HepG2 (cell line): ENCODE measurements around the gene TICAM2. TPM values are rescaled to one million over a fixed set of nuclear protein-coding genes. Genes with fewer than 3 reads are reported as not detected.

Experiments
- ATAC-seq: fragments of 200-7000 bp; cut with Tn5 transposase; 3 replicates; pipeline ENCODE4 v1.9.1; 2020; ENCODE audit warnings: mild to moderate bottlenecking, moderate library complexity
- BruUV-seq: library from RNA; stranded (reverse); fragments of 400-500 nt; replicated peaks from 2 replicates; lab custom pipeline; 2021; lab: Mats Ljungman, UMichigan
- CTCF ChIA-PET: fragments of 300-600 bp; formaldehyde crosslinking; extraction: SDS; loops from one replicate; lab custom pipeline; 2021; ENCODE audit warnings: low total read pairs, inconsistent platforms, low intra/inter-chr PET ratio; lab: Yijun Ruan, JAX
- POLR2A ChIA-PET: fragments of 350-600 bp; sonication (Branson Sonifier 250); formaldehyde crosslinking; loops from one replicate; lab custom pipeline; 2020; ENCODE audit warnings: antibody characterized with exemption, inconsistent platforms; lab: Yijun Ruan, JAX
- DNase-seq: peaks from one replicate; pipeline ENCODE4 v3.0.0-alpha.2; 2015; ENCODE audit warnings: low spot score
- FAIRE-seq: peaks from 3 replicates; lab custom pipeline; 2011; peaks lifted over from hg19 to GRCh38; lab: Jason Lieb, UNC
- H2AFZ ChIP-seq: one replicate; pipeline ENCODE4 v1.6.1; 2011; ENCODE audit warnings: low read length, inconsistent platforms
- H3K27ac ChIP-seq: fragments of 300-600 bp; 3 replicates; pipeline ENCODE4 v1.8.0; 2011; ENCODE audit warnings: mixed run types, mild to moderate bottlenecking, mixed read lengths, low read length, inconsistent platforms; ENCODE audit not compliant: insufficient read depth; ENCODE audit errors: extremely low read length
- H3K27me3 ChIP-seq, 2 experiments: fragments of 200-600 bp in 1 of 2; 2 replicates in 1 of 2; 3 replicates in 1 of 2; pipeline versions ENCODE4 v1.6.0 to v1.8.0; 2011; ENCODE audit warnings: low read length in 2 of 2, mild to moderate bottlenecking in 2 of 2, moderate library complexity in 2 of 2, inconsistent platforms in 1 of 2; ENCODE audit not compliant: insufficient read depth in 2 of 2, control insufficient read depth in 1 of 2
- H3K36me3 ChIP-seq, 2 experiments: fragments of 200-600 bp in 1 of 2; replicated peaks in 1 of 2; 2 replicates in 1 of 2; 3 replicates in 1 of 2; pipeline versions ENCODE4 v1.5.1 to v1.8.0; 2011; ENCODE audit warnings: low read length in 2 of 2, inconsistent platforms in 1 of 2; ENCODE audit not compliant: insufficient read depth in 2 of 2, control insufficient read depth in 1 of 2
- H3K4me1 ChIP-seq: 2 replicates; pipeline ENCODE4 v1.5.1; 2012; ENCODE audit warnings: low read length, inconsistent platforms; ENCODE audit not compliant: insufficient read depth
- H3K4me2 ChIP-seq: 2 replicates; pipeline ENCODE4 v1.6.0; 2011; ENCODE audit warnings: low read depth, low read length, inconsistent platforms
- H3K4me3 ChIP-seq, 3 experiments: fragments of 200-600 bp in 1 of 3; sonication (generic), shearing (Covaris generic) in 1 of 3; replicated peaks in 1 of 3; 2 replicates each; pipeline ENCODE4 v1.5.1; 2011 to 2016; ENCODE audit warnings: low read length in 3 of 3, inconsistent platforms in 2 of 3, low read depth in 2 of 3, mild to moderate bottlenecking in 2 of 3, control low read depth in 1 of 3, mixed read lengths in 1 of 3; ENCODE audit not compliant: insufficient read depth in 1 of 3
- H3K79me2 ChIP-seq: one replicate; pipeline ENCODE4 v1.6.1; 2011; ENCODE audit warnings: low read length, inconsistent platforms; ENCODE audit not compliant: insufficient read depth
- H3K9ac ChIP-seq: 2 replicates; pipeline ENCODE4 v1.6.0; 2011; ENCODE audit warnings: mild to moderate bottlenecking, low read depth, low read length, inconsistent platforms; ENCODE audit not compliant: insufficient read depth
- H3K9me3 ChIP-seq: 2 replicates; pipeline ENCODE4 v1.5.1; 2012; ENCODE audit warnings: mild to moderate bottlenecking, low read length
- H4K20me1 ChIP-seq: 2 replicates; pipeline ENCODE4 v1.6.0; 2011; ENCODE audit warnings: inconsistent platforms, mild to moderate bottlenecking, low read length, moderate library complexity; ENCODE audit not compliant: insufficient read depth
- FOXP1 ChIP-seq, 2 experiments: fragments of 450-650 bp in 1 of 2; IDR thresholded peaks; 2 replicates each; pipeline ENCODE4 v1.6.1; 2017 to 2018; ENCODE audit warnings: antibody characterized with exemption in 1 of 2
- KLF16 ChIP-seq, 2 experiments: sonication (generic) in 1 of 2; formaldehyde crosslinking in 1 of 2; IDR thresholded peaks; 2 replicates each; pipeline versions ENCODE4 v1.6.1 to v1.8.0; 2016 to 2023; ENCODE audit warnings: missing genetic modification reagents in 2 of 2, missing compliant biosample characterization in 1 of 2
- MLLT10 ChIP-seq: sonication (generic); formaldehyde crosslinking; IDR thresholded peaks from 2 replicates; pipeline ENCODE4 v1.4.0; 2020; ENCODE audit warnings: missing genetic modification reagents
- PHF21A ChIP-seq: sonication (generic); formaldehyde crosslinking; IDR thresholded peaks from 2 replicates; pipeline ENCODE4 v1.5.0; 2020; ENCODE audit warnings: mild to moderate bottlenecking, missing genetic modification reagents
- SAP130 ChIP-seq: IDR thresholded peaks from 2 replicates; pipeline ENCODE4 v1.6.1; 2016; ENCODE audit warnings: low read depth
- ZFP36L2 ChIP-seq: sonication (generic); formaldehyde crosslinking; IDR thresholded peaks from 2 replicates; pipeline ENCODE4 v1.4.0; 2020; ENCODE audit warnings: missing genetic modification reagents
- WGBS: methylation state at CpG from one replicate; pipeline ENCODE4 v1.1.6; 2017; ENCODE audit warnings: low lambda C conversion rate; 5-methylcytosine and 5-hydroxymethylcytosine counted together
- in situ Hi-C: cut with HindIII; loops from 2 replicates; pipeline ENCODE4 v1.10.0; 2017; ENCODE audit warnings: low pct_unique_long_range_greater_than_20kb; ENCODE audit not compliant: extremely low pct_ligation_motif_present
- intact Hi-C: fragments of 100-400 bp; cut with micrococcal nuclease; formaldehyde crosslinking; loops from one replicate; pipeline ENCODE4 v1.10.0; 2022; ENCODE audit not compliant: unreplicated experiment
- polyA plus RNA-seq, 8 experiments: library from polyadenylated mRNA; depleted of rRNA in 3 of 8; stranded (reverse) in 7 of 8; unstranded in 1 of 8; fragments of >200 nt; fragmentation: Illumina TruSeq in 4 of 8; extraction: Trizol in 4 of 8; gene quantifications; 2 replicates each; pipeline versions ENCODE4 v1.2.1 to v1.2.3, GENCODE V29; 2011 to 2016; ENCODE audit warnings: low read depth in 4 of 8, missing spikeins in 1 of 8, mixed read lengths in 1 of 8; ENCODE audit not compliant: insufficient read depth in 1 of 8
- total RNA-seq, 5 experiments: library from RNA; depleted of rRNA; stranded (reverse); fragments of >200 nt; fragmentation: Illumina TruSeq; extraction: Trizol; gene quantifications; 2 replicates each; pipeline ENCODE4 v1.2.3, GENCODE V29; 2016; ENCODE audit warnings: low read depth in 1 of 5

TICAM2 gene
- total and polyA plus RNA-seq, 2 of the 13 experiments (the other 11 are each of a cell fraction or from before 2014, with no cell fraction given) = 0.04 TPM; not detected in 1

GRCh38 chr5:115542086-115542485 lies 60.2 kb downstream of the TICAM2 start:
- in situ Hi-C loops (loop anchor here (10.0 kb wide), 1 partner anchor 293 kb away; no protein-coding TSS in a partner anchor), intact Hi-C loops (loop anchor here (5.0 kb wide), 1 partner anchor 300 kb away; the partner anchor contains the start of genes AP3S1 and ATG12)
- peak; percentile 6 for DNase-seq
- TF ChIP-seq PHF21A (no peak), SAP130 (CRISPR knock-in tag) (0 out of 2 replicates have a peak, but pooled peaks have one; percentile 4)
- no peak for FAIRE-seq
- peaks cover 3 to 4% of the 10 kb centered on the region in 2 experiments; a peak in 3 of 5 replicates for H3K36me3 ChIP-seq
- H3K9ac ChIP-seq = peak overlapping the region; percentile 95
- H3K9me3 ChIP-seq = peaks cover 6% of the 10 kb centered on the region
- CTCF ChIA-PET = no interaction called here
- peaks cover 71% of the 10 kb centered on the region for H3K79me2 ChIP-seq
- no peak for ATAC-seq
- H4K20me1 ChIP-seq = peaks cover 62% of the 10 kb centered on the region
- H3K27me3 ChIP-seq = no peaks in the 10 kb centered on the region; a peak in 1 of 5 replicates
- POLR2A ChIA-PET = interaction anchor here (1.1 kb wide), 1 partner anchor 19 kb away, joined by 3 read pairs; no protein-coding TSS in a partner anchor
- peaks cover 50% of the 10 kb centered on the region for H3K4me1 ChIP-seq
- H2AFZ ChIP-seq = no peak overlapping the region
- BruUV-seq = no TSS peak
- H3K4me2 ChIP-seq = peak overlapping the region; percentile 93
- 4% methylated on average over 2 of the region's 2 CpGs for WGBS
- peak overlapping the region; percentile 87 to 93 (median 91); a peak in 5 of 6 replicates for H3K4me3 ChIP-seq
- peak overlapping the region; percentile 93 for H3K27ac ChIP-seq

- Histone ChIP-seq H3K27ac (peak overlapping the region; percentile 93), H3K9me3 (peaks cover 6% of the 10 kb centered on the region), H3K4me1 (peaks cover 53% of the 10 kb centered on the region), H4K20me1 (peaks cover 67% of the 10 kb centered on the region), H3K4me2 (peak overlapping the region; percentile 93), H2AFZ (no peak overlapping the region), H3K36me3 (peaks cover 3 to 7% of the 10 kb centered on the region in 2 experiments; a peak in 3 of 5 replicates), H3K4me3 (peak overlapping the region; percentile 87 to 93 (median 91)), H3K27me3 (no peaks in the 10 kb centered on the region; a peak in 1 of 5 replicates), H3K9ac (peak overlapping the region; percentile 95), H3K79me2 (peaks cover 76% of the 10 kb centered on the region)
- peak in 1 of 2 experiments; percentile 17; a peak in 1 of 4 replicates for TF ChIP-seq KLF16 (CRISPR knock-in tag; IDR thresholded peaks at IDR 0.05)
- no peak for TF ChIP-seq FOXP1 (IDR thresholded peaks at IDR 0.05)
- TF ChIP-seq FOXP1 (CRISPR knock-in tag; IDR thresholded peaks at IDR 0.05) = 0 out of 2 replicates have a peak, but pooled peaks have one; percentile 16
- TF ChIP-seq ZFP36L2 (CRISPR knock-in tag) = no peak
- TF ChIP-seq MLLT10 (CRISPR knock-in tag) = no peak
- peak; percentile 35 for TF ChIP-seq SAP130 (CRISPR knock-in tag)
- DNase-seq = peak; percentile 4
- ATAC-seq = no peak
- no peak for FAIRE-seq
- ChIA-PET CTCF (no interaction called here), POLR2A (interaction anchor here (1.1 kb wide), 1 partner anchor 19 kb away, joined by 3 read pairs; no protein-coding TSS in a partner anchor)
- in situ Hi-C loops = loop anchor here (10.0 kb wide), 1 partner anchor 293 kb away; no protein-coding TSS in a partner anchor
- 7% methylated on average over 2 of the region's 2 CpGs for WGBS
- intact Hi-C loops = loop anchor here (5.0 kb wide), 1 partner anchor 301 kb away; the partner anchor contains the start of genes AP3S1 and ATG12
- BruUV-seq = no TSS peak
Measured at GRCh38 chr5:115541611-115542010, 60.7 kb downstream of the TICAM2 start.
